DLD1 (cell line): Measurements from ENCODE around the gene PACC1.
"Not testable (repeated sequence)": the region's sequence is repeated elsewhere in the genome, so short reads cannot be mapped to it uniquely, and the experiment has no call there.

Source experiments
- in situ Hi-C: cut with HindIII; loops from 2 replicates; pipeline ENCODE4 v1.10.0; 2017; ENCODE audit warnings: low sequenced_read_pairs

PACC1 gene

DNA sequence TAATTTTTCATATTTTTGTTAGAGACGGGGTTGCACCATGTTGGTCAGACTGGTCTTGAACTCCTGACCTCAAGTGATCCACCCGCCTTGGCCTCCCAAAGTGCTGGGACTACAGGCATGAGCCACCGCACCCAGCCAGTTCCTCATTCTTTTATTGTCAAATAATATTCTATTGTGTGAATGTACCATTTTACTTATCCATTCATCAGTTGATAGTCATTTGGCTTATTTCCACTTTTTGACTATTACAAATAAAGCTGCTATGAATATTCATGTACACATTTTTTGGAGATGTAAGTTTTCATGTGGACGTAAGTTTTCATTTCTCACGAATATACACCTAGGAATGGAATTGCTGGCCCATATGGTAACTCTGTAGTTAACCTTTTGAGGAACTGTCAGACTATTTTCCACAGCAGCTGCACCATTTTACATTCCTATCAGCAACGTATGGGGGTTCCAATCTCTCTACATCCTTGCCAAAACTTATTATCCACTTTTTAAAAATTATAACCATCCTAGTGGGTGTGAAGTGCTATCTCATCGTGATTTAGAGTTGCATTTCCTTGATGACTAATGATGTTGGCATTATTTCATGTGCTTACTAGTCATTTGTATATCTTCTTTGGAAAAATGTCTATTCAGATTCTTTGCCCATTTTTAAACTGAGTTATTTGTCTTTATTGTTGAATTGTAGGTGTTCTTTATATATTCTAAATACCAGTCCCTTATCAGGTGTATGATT, 12.7 kb downstream of the PACC1 start:
- in situ Hi-C loops = no loop called here

DNA sequence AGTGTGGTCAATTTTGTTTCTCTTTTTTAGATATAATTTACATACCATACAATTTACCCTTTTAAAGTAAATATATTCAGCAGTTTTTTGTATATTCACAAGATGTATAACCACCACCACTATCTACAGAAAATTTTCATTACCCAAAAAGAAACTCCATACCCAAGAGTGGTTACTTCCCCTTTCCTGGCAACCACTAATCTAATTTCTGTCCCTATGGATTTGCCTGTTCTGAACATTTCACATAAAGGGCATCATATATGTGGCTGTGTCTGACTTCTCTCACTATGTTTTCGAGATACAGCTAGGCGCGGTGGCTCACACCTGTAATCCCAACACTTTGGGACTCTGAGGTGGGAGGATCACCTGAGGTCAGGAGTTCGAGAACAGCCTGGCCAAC, 13.6 kb downstream of the PACC1 start:
- in situ Hi-C loops = no loop called here

DNA sequence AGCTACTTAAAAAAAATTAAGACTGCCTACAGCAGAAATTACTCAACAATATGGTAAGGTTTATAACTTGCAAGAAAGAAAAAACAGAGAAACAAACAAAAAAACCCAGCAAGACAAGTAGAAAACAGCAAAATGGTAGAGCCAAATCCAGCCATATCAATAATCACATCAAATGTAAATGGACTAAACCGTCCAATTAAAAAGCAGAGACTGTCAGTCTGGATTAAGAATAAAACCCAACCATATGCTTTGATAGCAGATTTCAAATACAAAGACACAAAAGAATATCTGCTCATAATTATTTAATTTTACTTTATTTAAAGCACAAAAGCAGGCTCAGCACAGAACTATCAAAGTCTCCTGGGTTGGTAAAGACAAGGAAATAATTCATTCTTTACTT, 17.5 kb downstream of the PACC1 start:
- in situ Hi-C loops = no loop called here

DNA sequence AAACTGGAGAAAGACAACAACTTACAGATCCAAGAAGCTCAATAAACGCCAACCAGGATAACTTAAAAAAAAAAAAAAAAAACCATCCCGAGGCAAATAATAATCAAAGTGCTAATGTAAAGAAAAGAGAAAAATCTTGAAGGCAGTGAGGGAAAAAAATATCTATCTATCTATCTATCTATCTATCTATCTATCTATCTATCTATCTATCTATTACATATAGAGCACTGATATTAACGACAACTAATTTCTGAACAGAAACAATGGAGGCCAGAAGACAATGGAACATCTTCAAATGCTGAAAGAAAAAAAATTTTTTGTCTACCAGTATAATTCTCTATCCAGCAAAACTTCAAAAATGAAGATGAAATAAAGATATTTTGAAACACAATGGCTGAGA, 18.0 kb downstream of the PACC1 start:
- in situ Hi-C loops = no loop called here

GRCh38 chr1:212395678-212396437, 18.8 kb downstream of the PACC1 start:
- in situ Hi-C loops = not testable (repeated sequence)

DNA sequence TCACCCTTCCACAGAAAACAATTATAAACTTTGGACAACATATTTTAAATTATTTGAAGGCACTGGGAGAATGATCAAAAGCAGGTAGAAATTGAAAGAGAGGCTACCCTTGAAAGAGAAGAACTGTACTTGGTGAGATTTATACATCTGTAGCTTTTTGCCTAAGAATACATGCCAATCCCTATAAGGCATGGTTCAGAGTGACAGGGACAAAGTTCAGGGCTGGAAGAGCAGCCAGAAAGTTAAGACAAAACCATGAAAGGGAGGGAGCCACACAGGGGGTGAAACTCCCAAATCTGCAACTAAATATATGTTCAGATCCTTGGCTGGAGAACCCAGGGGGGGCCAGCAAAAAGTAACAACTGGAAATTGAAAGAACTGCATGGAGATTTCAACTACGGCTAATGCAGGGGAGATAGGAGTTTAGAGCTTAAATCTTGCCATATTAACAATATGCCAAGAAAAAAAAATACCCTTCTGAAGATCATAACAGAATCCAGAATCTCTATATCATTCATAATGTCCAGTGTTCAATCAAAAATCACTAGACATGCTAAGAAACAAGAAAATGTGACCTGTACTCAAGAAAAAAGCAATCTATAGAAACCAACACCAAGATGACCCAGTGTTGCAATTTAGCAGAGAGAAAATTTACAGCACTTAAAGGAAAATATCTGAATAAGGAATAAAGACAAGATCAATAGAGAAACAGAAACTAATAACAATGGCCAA, 25.5 kb downstream of the PACC1 start:
- in situ Hi-C loops = no loop called here

DNA sequence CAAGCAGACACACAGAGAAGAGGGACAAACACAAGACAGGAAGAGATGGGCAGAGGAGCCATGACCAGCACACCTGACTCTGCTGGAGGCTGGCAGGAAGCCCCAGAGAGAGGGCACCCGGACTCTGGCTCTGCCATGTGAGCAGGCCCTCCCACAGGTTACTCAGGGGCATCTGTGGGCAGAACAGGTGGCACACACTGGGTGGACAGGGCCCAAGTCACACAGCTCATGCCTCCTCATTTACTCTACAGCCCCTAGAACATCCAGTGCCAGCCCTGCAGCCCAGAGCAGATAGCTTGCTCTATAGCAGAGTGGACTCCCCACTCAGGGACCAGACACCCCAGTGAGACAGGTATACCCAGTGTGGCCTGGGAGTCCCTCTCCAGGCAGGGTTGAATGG, 28.7 kb downstream of the PACC1 start:
- in situ Hi-C loops = no loop called here

DNA sequence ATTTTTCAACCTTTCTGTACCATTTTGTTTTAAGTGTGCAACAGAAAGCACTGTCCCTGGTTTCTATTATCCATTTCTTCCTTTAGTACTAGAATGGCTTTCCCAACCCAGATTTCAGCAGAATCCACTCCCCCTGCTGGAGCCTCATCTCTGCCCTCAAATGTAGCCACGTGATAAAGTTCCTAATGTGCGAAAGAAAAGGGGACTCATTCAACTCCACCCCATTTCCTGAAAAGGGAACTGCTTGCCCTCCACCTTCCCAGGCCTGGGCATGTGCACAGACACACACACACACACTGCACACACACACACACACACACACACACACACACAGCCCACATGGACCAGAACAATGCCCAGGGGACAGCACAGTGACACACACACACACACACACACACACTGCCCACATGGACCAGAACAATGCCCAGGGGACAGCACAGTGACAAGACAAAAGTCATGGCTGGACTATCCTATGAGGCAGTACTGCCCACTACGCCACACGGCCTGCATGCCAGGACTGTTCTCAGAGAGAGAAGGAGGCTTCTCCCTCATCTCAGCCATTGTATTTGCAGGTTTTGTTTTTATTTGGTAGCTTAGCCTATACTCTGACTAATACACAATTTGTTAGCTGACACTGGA, 33.2 kb downstream of the PACC1 start:
- in situ Hi-C loops = no loop called here

DNA sequence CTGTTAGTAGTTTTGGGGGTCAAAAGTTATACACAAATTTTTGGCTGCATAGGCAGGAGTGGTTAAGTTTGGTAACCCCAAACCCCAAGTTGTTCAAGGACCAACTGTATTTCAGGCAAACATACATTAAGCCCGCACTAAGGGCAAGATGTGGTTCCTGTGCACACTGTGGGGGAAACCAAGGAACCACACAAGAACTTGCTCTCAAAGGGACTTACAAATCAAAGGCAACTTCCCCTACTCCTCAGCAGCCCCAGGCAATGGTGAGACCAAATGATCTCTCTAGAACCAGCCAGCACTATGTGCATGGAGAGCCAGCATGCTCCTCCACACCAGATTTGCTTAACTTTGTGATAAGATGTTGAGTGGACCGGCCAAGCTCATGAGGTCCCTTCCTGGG, 35.3 kb downstream of the PACC1 start:
- in situ Hi-C loops = no loop called here

- in situ Hi-C loops = no loop called here
Observed at GRCh38 chr1:212377644-212378043, 37.0 kb downstream of the PACC1 start.

DNA sequence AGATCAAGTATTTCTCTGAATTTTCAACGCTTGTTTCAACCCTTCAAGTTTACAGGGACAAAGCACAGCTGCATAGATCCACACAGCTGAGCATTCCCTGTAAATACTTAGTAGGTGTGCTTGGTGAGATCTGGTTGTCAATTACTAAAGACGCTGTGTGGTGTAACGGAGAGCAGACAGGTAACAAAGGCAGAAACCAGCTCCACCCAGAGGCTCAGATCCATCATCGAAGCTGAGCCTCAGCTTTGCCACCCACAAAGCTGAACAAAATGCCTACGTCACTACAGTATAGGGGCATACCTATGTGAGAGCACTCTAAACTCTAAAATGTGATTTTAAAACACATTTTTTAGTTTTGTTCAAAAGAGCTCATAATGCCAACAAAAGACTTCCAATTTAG, 38.7 kb downstream of the PACC1 start:
- in situ Hi-C loops = no loop called here

DNA sequence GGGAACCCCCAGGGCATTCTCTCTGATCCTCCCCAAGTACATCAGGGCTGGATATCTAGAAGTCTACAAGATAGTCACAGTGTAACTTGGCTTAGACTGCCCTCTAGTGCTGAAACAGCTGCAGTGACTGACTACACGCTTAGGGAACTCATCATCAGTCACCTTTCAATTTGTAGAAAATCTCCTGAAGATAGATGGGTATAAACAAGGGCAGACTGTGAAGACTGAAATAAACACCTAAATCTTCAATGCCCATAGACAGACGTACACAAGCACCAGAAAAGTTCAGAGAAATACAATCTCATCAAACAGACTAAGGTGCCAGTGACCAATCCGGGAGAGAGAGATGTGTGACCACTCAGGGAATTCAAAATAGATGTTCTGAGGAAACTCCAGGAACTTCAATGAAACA, 46.6 kb downstream of the PACC1 start:
- in situ Hi-C loops = no loop called here

DNA sequence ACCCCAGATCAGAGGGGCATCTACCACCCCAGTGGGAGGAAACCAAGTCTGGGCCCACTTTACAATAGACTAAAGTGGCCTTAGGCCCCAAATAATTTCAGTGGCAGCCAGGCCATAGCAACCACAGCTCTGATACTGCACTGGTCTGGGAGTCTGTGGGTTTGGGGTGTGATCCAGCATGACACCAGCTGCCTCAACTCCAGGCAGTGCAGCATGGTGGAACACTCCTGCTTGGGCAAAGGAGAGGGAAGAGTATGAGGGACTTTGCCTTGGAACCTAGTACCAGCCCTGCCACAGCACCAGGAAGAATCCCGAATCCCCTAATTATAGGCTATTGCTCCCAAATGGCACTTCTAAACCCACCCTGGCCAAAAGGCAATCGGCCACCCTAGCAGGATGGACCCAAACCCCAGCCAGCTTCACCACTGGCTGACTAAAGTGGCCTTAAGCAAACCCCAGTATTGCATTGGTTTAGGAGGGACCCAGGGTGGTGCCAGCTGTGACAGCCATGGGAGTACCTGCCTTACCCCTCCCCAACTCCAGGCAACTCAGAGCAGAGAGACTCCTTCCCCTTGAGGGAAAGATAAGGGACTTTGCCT, 47.1 kb downstream of the PACC1 start:
- in situ Hi-C loops = no loop called here

DNA sequence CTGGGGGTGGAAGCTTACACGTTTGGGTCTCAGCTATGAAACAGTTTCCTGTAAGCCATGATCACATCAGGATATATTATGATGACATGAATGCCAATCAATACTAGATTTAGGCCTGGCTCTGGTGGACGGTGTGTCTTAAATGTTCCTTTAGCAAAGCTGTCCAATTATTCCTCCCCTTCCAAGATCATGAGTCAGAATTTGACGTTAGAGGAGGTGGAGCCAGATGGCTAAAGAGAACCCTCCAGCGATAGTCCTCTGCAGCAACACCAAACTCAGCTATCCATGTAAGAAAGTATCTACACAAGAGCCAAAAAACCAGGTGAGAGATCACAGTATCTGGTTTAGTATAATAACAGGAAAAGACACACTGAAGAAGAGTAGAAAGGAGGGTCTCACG, 47.8 kb downstream of the PACC1 start:
- in situ Hi-C loops = no loop called here

DNA sequence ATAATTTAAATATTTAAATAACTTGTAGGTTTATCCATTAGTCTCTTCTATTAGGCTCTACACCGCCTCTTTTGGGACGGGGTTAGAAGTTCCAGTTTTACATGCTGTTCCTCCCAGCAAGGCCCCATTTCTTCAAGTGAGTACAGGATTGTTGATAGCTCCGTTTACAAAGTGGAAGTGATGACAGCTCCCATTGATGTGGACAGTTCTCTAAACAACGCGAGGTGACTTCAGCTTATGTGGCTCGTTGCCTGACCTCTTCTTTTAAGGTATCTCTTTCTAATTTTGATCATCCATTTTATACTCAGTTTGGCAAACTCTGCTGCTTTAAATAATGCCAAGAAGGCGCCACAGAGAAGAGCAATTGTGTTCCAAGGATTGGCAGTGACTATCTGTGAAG, 49.7 kb downstream of the PACC1 start:
- in situ Hi-C loops = no loop called here

DNA sequence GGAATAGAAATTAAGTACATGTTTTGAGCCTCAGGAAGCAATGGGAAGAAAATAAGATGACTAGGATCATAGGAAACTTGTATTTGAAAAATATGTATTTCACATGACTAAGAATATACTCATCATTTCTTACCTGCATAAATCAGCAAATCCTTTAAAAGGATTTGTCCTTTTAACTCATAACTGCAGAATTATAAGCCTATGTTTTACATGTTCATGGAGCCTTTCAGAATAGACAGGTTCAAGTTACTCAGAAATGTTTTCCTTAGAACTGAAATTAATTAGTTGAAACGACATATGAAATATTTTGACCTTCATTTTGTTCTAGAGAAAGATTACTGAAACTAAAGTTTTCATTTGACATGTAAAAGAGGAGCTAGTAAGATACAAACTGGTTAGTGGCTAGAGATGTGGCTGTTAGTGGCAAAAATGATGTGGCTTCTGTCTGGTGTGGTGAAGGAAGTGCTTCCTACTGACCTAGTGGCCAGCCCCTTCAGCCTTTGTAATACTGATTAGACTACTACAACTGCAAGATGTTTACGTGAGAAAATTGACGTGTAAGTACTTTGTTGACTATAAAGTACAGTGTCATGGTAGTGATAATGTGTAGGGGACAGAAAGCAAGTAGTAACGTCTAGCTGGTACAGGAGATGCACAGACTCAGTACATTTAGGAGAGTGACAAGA, 54.7 kb downstream of the PACC1 start:
- in situ Hi-C loops = no loop called here

- in situ Hi-C loops = no loop called here
Observed at GRCh38 chr1:212355230-212355969, 59.3 kb downstream of the PACC1 start.

DNA sequence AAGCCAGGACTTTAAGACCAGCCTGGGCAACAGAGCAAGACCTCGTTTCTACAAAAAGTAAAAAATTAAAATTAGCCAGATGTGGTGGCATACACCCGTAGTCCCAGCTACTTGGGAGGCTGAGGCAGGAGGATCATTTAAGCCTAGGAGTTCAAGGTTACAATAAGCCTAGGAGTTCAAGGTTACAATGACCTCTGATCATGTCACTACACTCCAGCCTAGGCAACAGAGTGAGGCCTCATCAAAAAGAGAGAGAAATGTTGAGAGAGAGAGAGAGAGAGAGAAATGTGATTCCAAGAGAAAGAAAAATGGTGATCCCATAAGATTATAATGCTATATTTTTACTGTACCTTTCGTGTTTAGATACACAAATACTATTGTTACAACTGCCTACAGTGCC, 60.2 kb downstream of the PACC1 start:
- in situ Hi-C loops = no loop called here

DNA sequence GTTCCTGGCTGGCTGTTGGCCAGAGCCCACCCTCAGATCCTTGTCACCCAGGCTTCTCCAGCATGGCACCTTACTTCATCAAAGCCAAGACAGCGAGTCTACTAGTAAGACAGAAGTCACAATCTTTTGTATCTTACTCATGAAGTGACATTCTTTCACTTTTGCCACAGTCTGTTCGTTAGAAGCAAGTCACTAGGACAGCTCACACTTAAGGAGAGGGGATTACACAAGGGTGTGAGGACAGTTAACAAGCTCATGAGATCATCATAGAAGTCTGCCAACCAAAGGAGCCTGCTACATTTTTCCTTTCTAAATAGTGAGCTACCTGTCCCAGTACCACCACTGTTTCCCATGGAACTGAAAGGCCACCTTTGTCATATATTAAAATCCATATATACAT, 61.5 kb downstream of the PACC1 start:
- in situ Hi-C loops = no loop called here
